ENCODE measurements around the gene C2CD4A.

C2CD4A gene

GRCh38 chr15:62104401-62104800 lies 37.6 kb downstream of the C2CD4A start:
- no peak for DNase-seq

GRCh38 chr15:62104846-62105245 lies 38.1 kb downstream of the C2CD4A start:
- no peak for DNase-seq

DNA sequence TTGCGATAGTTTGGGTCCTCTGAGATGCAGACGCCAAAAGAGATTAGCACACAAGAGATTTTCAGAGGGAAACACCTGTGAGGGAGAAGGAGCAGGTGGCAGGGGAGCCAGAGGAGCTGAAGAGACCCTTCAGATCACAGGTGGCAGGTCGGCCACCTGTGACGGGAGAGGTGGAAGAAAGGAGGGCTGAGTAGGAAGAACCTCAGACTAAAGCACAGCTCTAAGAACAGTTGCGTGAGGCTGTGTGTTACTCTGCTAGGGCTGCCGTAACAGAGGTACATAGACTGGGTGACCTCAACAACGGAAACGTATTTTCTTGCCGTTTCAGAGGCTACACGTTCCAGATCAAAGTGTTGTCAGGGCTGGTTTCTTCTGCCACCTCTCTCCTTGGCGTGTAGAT lies 38.5 kb downstream of the C2CD4A start:
- no peak for DNase-seq

- DNase-seq: no peak
Observed at GRCh38 chr15:62106096-62106495, 39.3 kb downstream of the C2CD4A start.

GRCh38 chr15:62107571-62108121 lies 40.9 kb downstream of the C2CD4A start:
- no peak for DNase-seq

- DNase-seq: no peak
Observed at GRCh38 chr15:62108411-62108810, 41.6 kb downstream of the C2CD4A start.

GRCh38 chr15:62109437-62109836 lies 42.7 kb downstream of the C2CD4A start:
- no peak for DNase-seq

DNA sequence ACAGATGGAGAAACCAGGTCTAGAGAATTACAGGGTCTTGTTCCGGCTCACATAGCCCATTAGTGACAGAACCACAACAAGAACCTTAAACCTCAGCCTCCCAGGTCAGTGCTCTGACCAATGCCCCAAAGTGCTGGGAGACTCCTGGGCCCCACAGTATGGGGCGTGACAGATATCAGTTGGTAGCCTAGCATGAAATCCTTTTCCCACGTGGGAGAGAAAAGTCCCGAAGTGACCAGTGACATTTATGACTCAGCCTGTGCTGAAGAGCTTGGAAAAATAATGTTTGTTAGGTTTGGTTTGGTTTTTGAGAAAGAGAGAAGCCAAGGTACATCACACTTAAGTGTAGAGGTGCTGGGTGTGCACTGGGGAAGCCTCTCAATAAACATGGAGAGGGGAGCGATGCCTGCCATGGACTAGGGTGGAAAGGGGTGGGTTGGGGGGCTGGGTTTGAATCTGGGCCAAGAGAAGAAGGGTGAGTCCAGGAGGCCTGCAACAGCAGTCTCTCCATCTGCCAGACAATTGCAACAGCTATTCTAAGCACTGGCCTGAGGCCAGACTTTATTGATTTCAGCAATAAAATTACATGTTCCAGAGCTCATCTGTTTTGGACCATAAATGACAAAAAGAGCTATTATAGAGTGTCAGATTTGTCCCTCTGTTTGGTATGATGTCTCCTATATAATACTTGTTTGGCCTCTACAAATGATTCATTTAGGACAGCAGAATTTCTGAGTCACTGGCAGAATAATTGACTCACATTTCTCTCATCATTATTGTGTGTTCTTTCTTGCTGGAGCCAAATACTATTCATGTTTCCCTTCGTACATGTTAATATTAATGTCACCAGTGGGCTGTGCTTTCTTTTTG lies 43.4 kb downstream of the C2CD4A start:
- peak in 2 of 3 donors; percentile 24 to 63 for DNase-seq

DNA sequence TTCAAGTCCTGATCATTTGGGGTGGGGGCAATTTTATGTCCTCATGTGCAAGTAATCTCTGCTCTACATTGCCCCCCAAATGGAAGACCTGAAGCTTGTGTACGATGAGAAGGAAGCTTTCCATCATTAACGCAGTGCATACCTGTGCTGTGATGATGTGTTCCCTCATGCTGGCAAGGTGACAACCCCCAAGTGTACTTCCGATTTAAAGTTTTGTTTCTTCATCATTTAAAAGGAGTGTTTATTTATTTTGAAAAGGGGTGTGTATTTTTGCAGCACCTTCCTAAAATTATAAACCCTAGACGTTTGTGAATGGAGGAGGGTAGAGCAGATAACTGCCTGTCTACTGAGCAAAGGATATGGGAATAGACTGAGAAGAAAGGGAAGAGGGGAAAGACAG lies 45.3 kb downstream of the C2CD4A start:
- no peak for DNase-seq

- DNase-seq: peak in 2 of 3 donors; percentile 28 to 58
Observed at GRCh38 chr15:62112616-62113593, 46.1 kb downstream of the C2CD4A start.

DNA sequence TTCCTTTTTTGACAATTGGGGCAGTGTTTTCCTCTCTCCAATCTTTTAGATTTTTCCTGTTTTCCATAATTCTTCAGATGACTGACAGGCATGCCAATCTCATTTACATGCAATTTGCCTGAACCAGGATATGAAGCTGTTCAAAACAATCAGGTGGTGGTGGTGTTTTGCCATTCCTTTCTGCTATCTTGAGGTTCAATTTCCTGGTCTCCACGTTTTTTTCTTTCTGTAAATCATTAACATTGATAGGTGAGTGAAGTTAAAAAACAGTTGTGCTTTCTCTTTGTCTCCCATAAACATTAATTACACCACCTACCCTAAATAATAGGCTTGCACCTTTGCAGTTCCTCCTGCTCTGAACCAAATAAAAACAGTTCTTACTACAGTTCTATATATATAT lies 49.1 kb downstream of the C2CD4A start:
- no peak for DNase-seq

DNA sequence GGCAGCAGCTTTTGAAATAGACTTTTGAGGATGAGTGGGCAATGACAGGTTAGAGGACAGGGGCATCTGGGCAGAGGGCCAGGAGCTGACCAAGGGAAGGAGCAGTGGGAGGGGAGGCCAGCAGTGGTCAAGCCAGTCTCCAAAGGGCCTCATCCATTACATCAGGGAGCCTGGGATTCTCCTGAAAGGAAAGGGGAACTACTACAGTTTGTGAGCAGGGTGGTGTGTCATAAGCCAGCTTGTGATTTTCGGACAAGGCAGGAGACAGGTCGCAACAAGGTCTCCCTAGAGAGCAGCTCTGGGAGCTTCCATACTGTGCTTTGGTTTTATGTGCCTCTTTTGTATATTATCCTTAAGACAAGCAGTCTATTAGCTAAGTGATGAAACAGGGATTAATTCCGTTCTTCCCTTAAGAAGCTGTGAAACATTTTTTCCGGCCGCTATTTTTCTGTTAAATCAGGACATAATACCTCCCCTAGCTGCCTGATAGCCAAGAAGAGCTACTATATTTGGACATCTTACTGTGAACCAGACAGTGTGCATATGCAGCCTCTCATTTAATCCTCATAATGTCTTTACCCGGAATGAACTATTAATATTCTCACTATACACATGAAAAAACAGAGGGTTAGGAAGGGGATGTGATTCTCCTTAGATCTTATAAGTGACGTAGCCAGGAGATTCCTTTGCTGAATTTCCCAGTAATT lies 51.9 kb downstream of the C2CD4A start:
- DNase-seq: peak; percentile 85 to 94 (median 88)

DNA sequence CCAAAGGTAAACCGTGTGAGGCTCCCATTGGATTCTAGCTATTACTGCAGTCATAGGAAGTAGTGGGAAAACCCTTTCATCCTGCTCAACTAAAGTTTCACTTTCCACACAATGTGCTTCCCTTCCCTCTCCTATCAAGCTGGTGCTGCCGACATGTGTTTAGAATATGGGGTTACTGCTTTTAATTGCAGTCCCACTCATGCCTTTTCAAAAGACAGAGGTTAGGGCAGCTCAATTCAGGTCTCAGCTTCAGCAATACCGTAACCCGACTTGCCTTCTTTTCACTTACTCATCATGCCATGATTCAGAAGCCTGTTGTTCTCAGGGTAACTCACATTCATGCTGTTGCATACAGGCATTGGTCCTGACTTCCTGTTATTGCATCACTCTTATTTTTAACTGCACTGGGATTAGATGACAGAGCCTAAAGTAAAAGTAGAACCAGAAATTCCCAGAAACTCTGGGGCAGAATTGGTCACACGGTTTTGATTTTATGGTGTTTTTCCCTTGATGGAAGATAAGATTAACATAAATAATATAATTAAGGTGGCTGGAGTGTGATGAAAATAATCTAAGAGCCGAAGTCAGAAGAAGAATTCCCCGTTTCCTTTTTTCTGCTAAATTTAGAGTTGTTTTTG lies 52.6 kb downstream of the C2CD4A start:
- DNase-seq: peak; percentile 86 to 99 (median 96)

GRCh38 chr15:62119874-62120273 lies 53.1 kb downstream of the C2CD4A start:
- DNase-seq: peak in 1 of 3 donors; percentile 49

Measured in suppressor macrophage treated with lipopolysaccharide for 1 hour (primary cell).